ENCODE results near the gene EPM2A.
"Not testable (repeated sequence)": the region's sequence is repeated elsewhere in the genome, so short reads cannot be mapped to it uniquely, and the experiment has no call there.

The EPM2A gene

GRCh38 chr6:145704143-145704781, 31.1 kb downstream of the EPM2A start:
- DNase-seq (ENCODE audit: insufficient read length, low spot score): no peak
- no peak for FAIRE-seq
- TF ChIP-seq CTCF (IDR thresholded peaks at IDR 0.05; ENCODE audit: insufficient read depth, missing control alignments): peak; percentile 37

- TF ChIP-seq CTCF (IDR thresholded peaks at IDR 0.05; ENCODE audit: insufficient read depth, missing control alignments): no peak
- DNase-seq (ENCODE audit: insufficient read length, low spot score): no peak
- no peak for FAIRE-seq
Measured at GRCh38 chr6:145699462-145699861, 35.9 kb downstream of the EPM2A start.

GRCh38 chr6:145697401-145697800, 37.9 kb downstream of the EPM2A start:
- FAIRE-seq; DNase-seq (ENCODE audit: insufficient read length, low spot score): not testable (repeated sequence)

- FAIRE-seq: no peak
Measured at GRCh38 chr6:145694083-145694737, 41.1 kb downstream of the EPM2A start.

DNA sequence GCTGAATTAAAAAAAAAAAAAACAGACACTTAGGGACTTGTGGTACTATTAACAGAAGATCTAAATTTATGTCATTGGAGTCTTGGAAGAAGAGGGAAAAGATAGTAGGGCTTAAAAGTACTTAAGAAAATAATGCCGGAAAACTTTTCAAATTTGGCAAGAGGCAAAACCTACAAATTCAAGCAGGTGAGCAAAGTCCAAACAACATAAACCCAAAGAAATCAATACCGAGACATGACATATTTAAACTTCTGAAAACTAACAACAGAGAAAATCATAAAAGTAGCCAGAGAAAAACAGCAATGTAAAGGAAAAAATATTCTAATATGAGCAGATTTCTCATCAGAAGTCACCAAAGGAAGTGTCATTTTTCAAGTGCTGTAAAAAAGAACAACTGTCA, 44.4 kb downstream of the EPM2A start:
- TF ChIP-seq CTCF (IDR thresholded peaks at IDR 0.05; ENCODE audit: insufficient read depth, missing control alignments): no peak
- DNase-seq (ENCODE audit: insufficient read length, low spot score): no peak
- FAIRE-seq: no peak

More at GRCh38 chr6:145694083-145694737, 41.1 kb downstream of the EPM2A start:
- TF ChIP-seq CTCF (IDR thresholded peaks at IDR 0.05; ENCODE audit: insufficient read depth, missing control alignments): no peak
- DNase-seq (ENCODE audit: insufficient read length, low spot score): no peak

DNA sequence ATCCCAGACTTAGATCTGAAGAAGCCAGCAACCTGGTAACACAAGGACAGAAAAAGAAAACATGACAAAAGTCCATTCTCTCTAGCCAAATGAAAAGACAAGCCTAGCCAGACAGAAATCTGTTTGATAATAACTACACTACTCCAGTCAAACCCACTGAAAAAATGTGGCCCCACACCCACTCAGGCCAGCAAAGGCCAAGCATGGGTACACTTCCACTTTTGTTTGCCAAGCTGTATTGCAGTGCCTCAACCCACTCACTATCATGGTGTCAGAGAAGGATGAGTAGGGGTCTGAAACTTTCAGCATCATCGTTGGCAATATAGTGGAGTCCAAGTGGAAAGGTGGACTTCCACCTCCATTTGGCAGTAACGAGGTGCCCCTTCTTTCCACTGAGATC, 45.8 kb downstream of the EPM2A start:
- TF ChIP-seq CTCF (IDR thresholded peaks at IDR 0.05; ENCODE audit: insufficient read depth, missing control alignments): no peak
- FAIRE-seq: no peak
- DNase-seq (ENCODE audit: insufficient read length, low spot score): no peak

DNA sequence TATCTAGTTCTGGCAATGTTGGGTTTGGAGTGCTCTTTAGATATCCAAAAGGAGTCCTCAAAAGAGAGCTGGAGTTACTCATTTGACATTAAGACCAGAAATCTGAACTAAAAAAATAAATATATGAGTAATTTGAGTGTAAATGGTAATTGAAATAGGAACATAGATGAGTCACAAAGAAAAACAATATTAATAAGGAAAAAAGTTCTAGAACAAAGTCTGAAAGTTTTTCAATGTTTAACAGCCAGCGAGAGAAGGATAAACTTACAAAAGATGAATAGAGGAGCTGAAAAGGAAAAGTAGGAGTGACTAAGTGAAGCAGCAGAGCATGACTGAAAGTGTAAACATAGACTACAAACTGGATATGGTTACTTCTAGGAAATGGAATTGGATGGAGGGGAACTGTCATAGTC, 46.8 kb downstream of the EPM2A start:
- no peak for FAIRE-seq
- no peak for TF ChIP-seq CTCF (IDR thresholded peaks at IDR 0.05; ENCODE audit: insufficient read depth, missing control alignments)
- no peak for DNase-seq (ENCODE audit: insufficient read length, low spot score)
